Naive thymus-derived CD4-positive, alpha-beta T cell (primary cell): Measurements from ENCODE around the gene PRR5L. TPM values are rescaled to one million over a fixed set of nuclear protein-coding genes. Genes with fewer than 3 reads are reported as not detected.

Source experiments
- ATAC-seq: fragments of 150-1000 bp; cut with Tn5 transposase; 2 replicates; pipeline ENCODE4 v1.10.0; 2021; ENCODE audit warnings: mild to moderate bottlenecking, moderate library complexity
- CTCF ChIA-PET: fragments of 350-600 bp; sonication (Branson Sonifier 250); formaldehyde crosslinking; loops from one replicate; lab custom pipeline; 2021; ENCODE audit warnings: antibody characterized with exemption; lab: Charles Lee
- POLR2A ChIA-PET: fragments of 350-600 bp; sonication (Branson Sonifier 250); formaldehyde crosslinking; loops from one replicate; lab custom pipeline; 2021; ENCODE audit warnings: antibody characterized with exemption, inconsistent platforms; lab: Charles Lee
- DNase-seq, 9 donors: peaks; one replicate each; pipeline versions ENCODE4 v3.0.0 to v3.0.0-alpha.2; 2020 to 2022; ENCODE audit warnings: mixed read lengths in 1 of 9
- H3K27ac ChIP-seq: one replicate; pipeline ENCODE4 v1.7.0; 2013; ENCODE audit warnings: mild to moderate bottlenecking, low read depth, low read length, moderate library complexity
- H3K27me3 ChIP-seq, 2 donors: one replicate each; pipeline ENCODE4 v1.7.0; 2013; ENCODE audit warnings: low read length in 2 of 2, mild to moderate bottlenecking in 2 of 2, moderate library complexity in 2 of 2; ENCODE audit not compliant: control insufficient read depth in 2 of 2, insufficient read depth in 2 of 2
- H3K36me3 ChIP-seq, 3 experiments: 1 replicate in 2 of 3; 2 replicates in 1 of 3; pipeline ENCODE4 v1.7.0; 2013; ENCODE audit warnings: low read length in 3 of 3, mild to moderate bottlenecking in 3 of 3, moderate library complexity in 1 of 3; ENCODE audit not compliant: insufficient read depth in 3 of 3, control insufficient read depth in 2 of 3
- H3K4me1 ChIP-seq, 2 donors: one replicate each; pipeline ENCODE4 v1.7.0; 2013; ENCODE audit warnings: low read length in 2 of 2, mild to moderate bottlenecking in 2 of 2, moderate library complexity in 1 of 2; ENCODE audit not compliant: control insufficient read depth in 2 of 2, insufficient read depth in 2 of 2
- H3K4me3 ChIP-seq: 2 replicates; pipeline ENCODE4 v1.7.0; 2013; ENCODE audit warnings: mild to moderate bottlenecking, low read length
- H3K9me3 ChIP-seq, 3 experiments: 1 replicate in 2 of 3; 2 replicates in 1 of 3; pipeline ENCODE4 v1.7.0; 2013; ENCODE audit warnings: low read length in 3 of 3; ENCODE audit not compliant: control insufficient read depth in 2 of 3
- H3K27ac Mint-ChIP-seq, 9 donors: one replicate each; pipeline ENCODE4 v1.8.0; 2020 to 2022; ENCODE audit warnings: mixed read lengths in 9 of 9, mild to moderate bottlenecking in 8 of 9, moderate library complexity in 5 of 9, inconsistent platforms in 2 of 9
- H3K27me3 Mint-ChIP-seq, 5 donors: one replicate each; pipeline ENCODE4 v1.8.0; 2021 to 2022; ENCODE audit warnings: mixed read lengths in 5 of 5, mild to moderate bottlenecking in 1 of 5
- H3K36me3 Mint-ChIP-seq, 5 donors: one replicate each; pipeline ENCODE4 v1.8.0; 2020 to 2022; ENCODE audit warnings: mixed read lengths in 5 of 5, mild to moderate bottlenecking in 3 of 5, inconsistent platforms in 1 of 5
- H3K4me1 Mint-ChIP-seq, 7 donors: one replicate each; pipeline ENCODE4 v1.8.0; 2020 to 2022; ENCODE audit warnings: mixed read lengths in 7 of 7, mild to moderate bottlenecking in 3 of 7, inconsistent platforms in 1 of 7
- H3K4me3 Mint-ChIP-seq, 10 donors: one replicate each; pipeline ENCODE4 v1.8.0; 2020 to 2022; ENCODE audit warnings: mild to moderate bottlenecking in 10 of 10, mixed read lengths in 10 of 10, moderate library complexity in 6 of 10, inconsistent platforms in 2 of 10
- H3K9me3 Mint-ChIP-seq, 11 donors: one replicate each; pipeline ENCODE4 v1.8.0; 2020 to 2022; ENCODE audit warnings: mixed read lengths in 11 of 11, mild to moderate bottlenecking in 4 of 11, inconsistent platforms in 1 of 11, moderate library complexity in 1 of 11
- intact Hi-C, 2 donors: fragments of 100-400 bp; cut with micrococcal nuclease; formaldehyde crosslinking; loops; one replicate each; pipeline ENCODE4 v1.15.1; 2023
- polyA plus RNA-seq, 2 donors: library from polyadenylated mRNA; unstranded; fragments of 300-500 nt; fragmentation: Illumina TruSeq; gene quantifications; one replicate each; pipeline ENCODE4 v1.2.3, GENCODE V29; 2021
- total RNA-seq, 6 experiments: library from RNA in 5 of 6; stranded (reverse) in 5 of 6; gene quantifications; 1 replicate in 5 of 6; 2 replicates in 1 of 6; pipeline ENCODE4 v1.2.3 and lab custom pipeline; 2021 to 2026

Gene PRR5L
- total and polyA plus RNA-seq, 7 experiments from 2014 or later, result 0.10 to 47.6 (median 2.6) TPM

GRCh38 chr11:36390963-36391471 lies 94.9 kb downstream of the PRR5L start:
- peaks cover 0 to 60% of the 10 kb centered on the region in 2 donors for H3K4me1 ChIP-seq
- intact Hi-C loops, result no loop called here
- Mint-ChIP-seq H3K27me3 (peaks cover 0 to 23% (median 10%) of the 10 kb centered on the region in 5 donors), H3K4me1 (peaks cover 0 to 69% (median 7%) of the 10 kb centered on the region in 7 donors), H3K27ac (no peak overlapping the region), H3K36me3 (peaks cover 0 to 33% (median 0%) of the 10 kb centered on the region in 5 donors), H3K4me3 (peak overlapping the region in 1 of 10 donors; percentile 42), H3K9me3 (peaks cover 0 to 2% (median 0%) of the 10 kb centered on the region in 11 donors)
- no peak overlapping the region for H3K4me3 ChIP-seq
- DNase-seq, result no peak
- H3K9me3 ChIP-seq, result no peaks in the 10 kb centered on the region
- ChIA-PET POLR2A (no interaction called here), CTCF (no interaction called here)
- H3K27me3 ChIP-seq, result no peaks in the 10 kb centered on the region
- H3K36me3 ChIP-seq, result peaks cover 0 to 16% (median 0%) of the 10 kb centered on the region in 3 experiments
- H3K27ac ChIP-seq, result no peak overlapping the region
- ATAC-seq, result peak; percentile 77

GRCh38 chr11:36392196-36392595 lies 96.1 kb downstream of the PRR5L start:
- peaks cover 0 to 25% (median 0%) of the 10 kb centered on the region in 5 donors for H3K36me3 Mint-ChIP-seq
- ChIA-PET CTCF (no interaction called here), POLR2A (no interaction called here)
- Histone ChIP-seq H3K36me3 (peaks cover 0 to 23% (median 0%) of the 10 kb centered on the region in 3 experiments), H3K4me3 (no peak overlapping the region), H3K27ac (no peak overlapping the region), H3K27me3 (no peaks in the 10 kb centered on the region), H3K4me1 (peaks cover 0 to 54% of the 10 kb centered on the region in 2 donors), H3K9me3 (no peaks in the 10 kb centered on the region)
- ATAC-seq, result no peak
- peaks cover 0 to 23% (median 10%) of the 10 kb centered on the region in 5 donors for H3K27me3 Mint-ChIP-seq
- no peak overlapping the region for H3K4me3 Mint-ChIP-seq
- DNase-seq, result no peak
- intact Hi-C loops, result no loop called here
- peaks cover 0 to 62% (median 7%) of the 10 kb centered on the region in 7 donors for H3K4me1 Mint-ChIP-seq
- no peak overlapping the region for H3K27ac Mint-ChIP-seq
- peaks cover 0 to 2% (median 0%) of the 10 kb centered on the region in 11 donors for H3K9me3 Mint-ChIP-seq

- peaks cover 0 to 23% (median 0%) of the 10 kb centered on the region in 3 experiments for H3K36me3 ChIP-seq
- ChIA-PET POLR2A (no interaction called here), CTCF (no interaction called here)
- H3K9me3 Mint-ChIP-seq, result peaks cover 0 to 2% (median 0%) of the 10 kb centered on the region in 11 donors
- intact Hi-C loops, result loop anchor here in 1 of 2 donors (2.0 kb wide), 1 partner anchor 15 kb away; no protein-coding TSS in a partner anchor
- DNase-seq (no peak), ATAC-seq (no peak)
- H3K4me1 ChIP-seq, result peaks cover 0 to 65% of the 10 kb centered on the region in 2 donors
- peak overlapping the region in 1 of 10 donors; percentile 10 for H3K4me3 Mint-ChIP-seq
- H3K4me3 ChIP-seq, result no peak overlapping the region
- no peak overlapping the region for H3K27ac ChIP-seq
- no peaks in the 10 kb centered on the region for H3K9me3 ChIP-seq
- no peak overlapping the region for H3K27ac Mint-ChIP-seq
- H3K4me1 Mint-ChIP-seq, result peaks cover 0 to 57% (median 7%) of the 10 kb centered on the region in 7 donors
- H3K36me3 Mint-ChIP-seq, result peaks cover 0 to 25% (median 0%) of the 10 kb centered on the region in 5 donors
- H3K27me3 ChIP-seq, result no peaks in the 10 kb centered on the region
- H3K27me3 Mint-ChIP-seq, result peaks cover 0 to 23% (median 10%) of the 10 kb centered on the region in 5 donors
Measured at GRCh38 chr11:36394056-36394455, 98.0 kb downstream of the PRR5L start.

GRCh38 chr11:36394926-36395325 lies 98.8 kb downstream of the PRR5L start:
- ChIA-PET CTCF (no interaction called here), POLR2A (no interaction called here)
- Histone ChIP-seq H3K36me3 (peaks cover 0 to 30% (median 0%) of the 10 kb centered on the region in 3 experiments), H3K27ac (no peak overlapping the region), H3K9me3 (no peaks in the 10 kb centered on the region), H3K4me3 (no peak overlapping the region), H3K4me1 (peaks cover 0 to 65% of the 10 kb centered on the region in 2 donors), H3K27me3 (no peaks in the 10 kb centered on the region)
- Mint-ChIP-seq H3K9me3 (peaks cover 0 to 4% (median 0%) of the 10 kb centered on the region in 11 donors), H3K27ac (no peak overlapping the region), H3K4me1 (peaks cover 0 to 59% (median 7%) of the 10 kb centered on the region in 7 donors), H3K36me3 (peaks cover 0 to 33% (median 0%) of the 10 kb centered on the region in 5 donors), H3K4me3 (peak overlapping the region in 1 of 10 donors; percentile 10), H3K27me3 (peaks cover 0 to 23% (median 10%) of the 10 kb centered on the region in 5 donors)
- ATAC-seq, result no peak
- DNase-seq, result no peak
- intact Hi-C loops, result loop anchor here in 1 of 2 donors (2.0 kb wide), 1 partner anchor 14 kb away; no protein-coding TSS in a partner anchor

- intact Hi-C loops, result loop anchor here in 1 of 2 donors (2.0 kb wide), 1 partner anchor 13 kb away; no protein-coding TSS in a partner anchor
- POLR2A ChIA-PET, result no interaction called here
Measured at GRCh38 chr11:36395978-36396736, 100.1 kb downstream of the PRR5L start.

GRCh38 chr11:36398231-36398953 lies 102.3 kb downstream of the PRR5L start:
- Mint-ChIP-seq H3K4me1 (peaks cover 7 to 52% (median 8%) of the 10 kb centered on the region in 7 donors), H3K4me3 (no peak overlapping the region), H3K36me3 (peaks cover 0 to 50% (median 0%) of the 10 kb centered on the region in 5 donors), H3K27ac (no peak overlapping the region), H3K9me3 (peaks cover 0 to 3% (median 0%) of the 10 kb centered on the region in 11 donors), H3K27me3 (peaks cover 0 to 13% (median 7%) of the 10 kb centered on the region in 5 donors)
- H3K9me3 ChIP-seq, result no peaks in the 10 kb centered on the region
- H3K27ac ChIP-seq, result no peak overlapping the region
- ChIA-PET CTCF (no interaction called here), POLR2A (no interaction called here)
- no peak for ATAC-seq
- no peak overlapping the region for H3K4me3 ChIP-seq
- H3K27me3 ChIP-seq, result no peaks in the 10 kb centered on the region
- peaks cover 5 to 37% of the 10 kb centered on the region in 2 donors for H3K4me1 ChIP-seq
- intact Hi-C loops, result no loop called here
- H3K36me3 ChIP-seq, result peaks cover 0 to 48% (median 0%) of the 10 kb centered on the region in 3 experiments
- no peak for DNase-seq

More at GRCh38 chr11:36395978-36396736, 100.1 kb downstream of the PRR5L start:
- ATAC-seq (no peak), DNase-seq (no peak)
- CTCF ChIA-PET, result no interaction called here
- H3K4me1 ChIP-seq, result peaks cover 5 to 59% of the 10 kb centered on the region in 2 donors
- Mint-ChIP-seq H3K9me3 (peaks cover 0 to 4% (median 0%) of the 10 kb centered on the region in 11 donors), H3K4me3 (no peak overlapping the region), H3K36me3 (peaks cover 0 to 42% (median 0%) of the 10 kb centered on the region in 5 donors), H3K27me3 (peaks cover 0 to 23% (median 10%) of the 10 kb centered on the region in 5 donors), H3K4me1 (peaks cover 7 to 60% (median 12%) of the 10 kb centered on the region in 7 donors), H3K27ac (no peak overlapping the region)
- H3K36me3 ChIP-seq, result peaks cover 0 to 38% (median 0%) of the 10 kb centered on the region in 3 experiments
- no peak overlapping the region for H3K27ac ChIP-seq
- no peak overlapping the region for H3K4me3 ChIP-seq
- no peaks in the 10 kb centered on the region for H3K27me3 ChIP-seq
- no peaks in the 10 kb centered on the region for H3K9me3 ChIP-seq
